Measurements from ENCODE around the gene SFRP4. TPM values are rescaled to one million over a fixed set of nuclear protein-coding genes. Genes with fewer than 3 reads are reported as not detected.
A peak's percentile ranks its signal among the peaks of the same experiment; 100 is the strongest.

SFRP4 gene
- total RNA-seq, 3 donors from 2014 or later (not counting 1 experiment from before 2014, with no cell fraction given) = 0.09 TPM; not detected in 2

- Histone ChIP-seq H3K4me3 (ENCODE audit: low read length) (no peak overlapping the region), H3K9me3 (ENCODE audit: control insufficient read depth, insufficient read depth, low read length) (no peaks in the 10 kb centered on the region), H3K27me3 (ENCODE audit: control insufficient read depth, insufficient read depth, low read length) (peaks cover 21% of the 10 kb centered on the region), H3K36me3 (ENCODE audit: control insufficient read depth, insufficient read depth, low read length) (no peaks in the 10 kb centered on the region), H3K27ac (ENCODE audit: low read length) (no peak overlapping the region), H3K4me1 (ENCODE audit: control insufficient read depth, insufficient read depth, low read length) (peaks cover 18% of the 10 kb centered on the region)
- DNase-seq = no peak
- intact Hi-C loops (cut with micrococcal nuclease) = loop anchor here (5.0 kb wide), 1 partner anchor 457 kb away; no protein-coding TSS in a partner anchor
- 8% methylated on average over 4 of the region's 5 CpGs for WGBS (ENCODE audit: insufficient coverage)
- Mint-ChIP-seq H3K9me3 (no peaks in the 10 kb centered on the region), H3K27ac (no peak overlapping the region), H3K27me3 (ENCODE audit: low read depth in 2 of 2) (peaks cover 34 to 80% of the 10 kb centered on the region in 2 donors), H3K36me3 (no peaks in the 10 kb centered on the region), H3K4me3 (peak overlapping the region; percentile 67), H3K4me1 (peaks cover 22 to 24% of the 10 kb centered on the region in 2 donors)
- no peak for ATAC-seq
- no peak for TF ChIP-seq CTCF (IDR thresholded peaks at IDR 0.05)
These were observed 1.2 kb downstream of the SFRP4 start for GRCh38 chr7:37915438-37915837.

- Histone ChIP-seq H3K36me3 (ENCODE audit: control insufficient read depth, insufficient read depth, low read length) (no peaks in the 10 kb centered on the region), H3K27ac (ENCODE audit: low read length) (no peak overlapping the region)
- H3K4me3 Mint-ChIP-seq = no peak overlapping the region
These were observed 3.9 kb downstream of the SFRP4 start for GRCh38 chr7:37912756-37913155.

GRCh38 chr7:37908221-37908788, 8.3 kb downstream of the SFRP4 start:
- H3K4me1 Mint-ChIP-seq = no peaks in the 10 kb centered on the region

More at GRCh38 chr7:37912756-37913155, 3.9 kb downstream of the SFRP4 start:
- intact Hi-C loops (cut with micrococcal nuclease) = no loop called here
- H3K36me3 Mint-ChIP-seq = no peaks in the 10 kb centered on the region
- no peaks in the 10 kb centered on the region for H3K9me3 Mint-ChIP-seq
- no peak overlapping the region for H3K27ac Mint-ChIP-seq
- DNase-seq (no peak), ATAC-seq (no peak)
- 79% methylated on average over 2 of the region's 2 CpGs for WGBS (ENCODE audit: insufficient coverage)
- Histone ChIP-seq H3K9me3 (ENCODE audit: control insufficient read depth, insufficient read depth, low read length) (no peaks in the 10 kb centered on the region), H3K4me3 (ENCODE audit: low read length) (no peak overlapping the region), H3K4me1 (ENCODE audit: control insufficient read depth, insufficient read depth, low read length) (peaks cover 15% of the 10 kb centered on the region), H3K27me3 (ENCODE audit: control insufficient read depth, insufficient read depth, low read length) (peaks cover 21% of the 10 kb centered on the region)
- H3K4me1 Mint-ChIP-seq = peaks cover 18 to 19% of the 10 kb centered on the region in 2 donors
- TF ChIP-seq CTCF (IDR thresholded peaks at IDR 0.05) = no peak
- H3K27me3 Mint-ChIP-seq (ENCODE audit: low read depth in 2 of 2) = peaks cover 28 to 64% of the 10 kb centered on the region in 2 donors

More at GRCh38 chr7:37908221-37908788, 8.3 kb downstream of the SFRP4 start:
- Histone ChIP-seq H3K4me3 (ENCODE audit: low read length) (no peak overlapping the region), H3K27me3 (ENCODE audit: control insufficient read depth, insufficient read depth, low read length) (peaks cover 6% of the 10 kb centered on the region), H3K4me1 (ENCODE audit: control insufficient read depth, insufficient read depth, low read length) (no peaks in the 10 kb centered on the region), H3K36me3 (ENCODE audit: control insufficient read depth, insufficient read depth, low read length) (no peaks in the 10 kb centered on the region), H3K27ac (ENCODE audit: low read length) (no peak overlapping the region), H3K9me3 (ENCODE audit: control insufficient read depth, insufficient read depth, low read length) (no peaks in the 10 kb centered on the region)
- no peak for TF ChIP-seq CTCF (IDR thresholded peaks at IDR 0.05)
- Mint-ChIP-seq H3K27me3 (ENCODE audit: low read depth in 2 of 2) (peaks cover 14 to 41% of the 10 kb centered on the region in 2 donors), H3K4me3 (no peak overlapping the region), H3K27ac (no peak overlapping the region), H3K9me3 (no peaks in the 10 kb centered on the region), H3K36me3 (no peaks in the 10 kb centered on the region)
- intact Hi-C loops (cut with micrococcal nuclease) = loop anchor here (10.0 kb wide), 1 partner anchor 756 kb away; no protein-coding TSS in a partner anchor
- 93% methylated on average over 1 of the region's 1 CpG for WGBS (ENCODE audit: insufficient coverage)
- no peak for DNase-seq
- no peak for ATAC-seq

All from natural killer cell (primary cell).